CD1c-positive myeloid dendritic cell (primary cell): ENCODE measurements around the gene KLHDC4.

Experiments used
- DNase-seq: peaks from one replicate; pipeline ENCODE4 v3.0.0-alpha.2; 2016; ENCODE audit errors: extremely low spot score

The KLHDC4 gene

GRCh38 chr16:87698676-87699199, 67.0 kb downstream of the KLHDC4 start:
- DNase-seq: no peak

- no peak for DNase-seq
These were observed 67.5 kb downstream of the KLHDC4 start for GRCh38 chr16:87698241-87698640.

GRCh38 chr16:87697792-87698191, 68.0 kb downstream of the KLHDC4 start:
- no peak for DNase-seq

- DNase-seq: no peak
These were observed 68.5 kb downstream of the KLHDC4 start for GRCh38 chr16:87697256-87697655.

DNA sequence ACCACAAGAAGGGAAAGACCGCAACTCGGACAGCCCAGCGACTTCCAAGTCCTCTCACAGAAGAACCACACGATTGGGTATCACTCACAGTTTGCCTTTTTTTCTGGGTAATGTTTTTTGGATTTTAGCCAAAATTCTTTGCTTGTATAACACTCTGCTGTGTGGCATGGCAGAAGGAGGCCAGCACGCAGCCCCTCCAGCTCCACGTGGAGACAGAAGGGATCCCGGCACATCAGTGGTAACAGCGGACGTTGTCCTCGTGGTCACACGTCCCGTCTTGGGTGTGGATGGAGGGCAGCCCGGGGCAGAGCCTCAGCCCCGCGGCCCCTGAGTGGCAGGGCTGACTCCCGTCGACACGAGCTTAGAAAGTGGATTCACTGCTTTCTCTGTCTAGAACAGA, 69.1 kb downstream of the KLHDC4 start:
- no peak for DNase-seq

GRCh38 chr16:87695534-87695933, 70.3 kb downstream of the KLHDC4 start:
- DNase-seq: no peak

DNA sequence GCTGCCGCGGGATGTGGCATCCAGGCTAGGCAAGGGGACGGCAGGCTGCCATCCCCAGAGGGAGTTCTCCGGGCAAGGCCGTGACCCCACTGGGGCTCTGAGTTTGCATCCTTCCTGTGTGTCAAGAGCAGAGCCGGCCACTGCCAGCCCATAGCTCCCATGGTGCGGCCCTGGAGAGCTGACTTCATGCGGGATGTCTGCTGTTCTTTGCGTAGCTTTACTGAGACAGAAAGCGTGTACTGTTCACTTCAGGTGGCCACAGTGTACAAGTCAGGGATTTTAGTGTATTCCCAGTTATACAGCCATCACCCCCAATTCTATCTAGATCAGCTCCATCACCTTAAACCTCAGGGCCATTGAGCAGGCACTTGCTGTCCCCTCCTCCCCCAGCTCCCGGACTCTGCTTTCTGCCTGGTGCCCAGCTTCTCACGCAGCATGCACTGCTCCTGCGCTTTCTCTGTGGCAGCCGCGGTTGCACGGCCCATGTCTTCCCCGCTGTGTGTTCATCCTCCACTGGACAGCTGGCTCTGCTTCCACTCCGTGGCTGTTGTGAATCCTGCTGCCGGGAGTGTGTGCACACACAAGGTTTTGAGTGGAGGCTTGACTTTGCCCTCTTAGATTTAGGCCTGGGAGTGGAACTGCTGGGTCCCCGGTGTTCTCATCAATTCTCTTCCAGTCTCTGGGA, 71.2 kb downstream of the KLHDC4 start:
- no peak for DNase-seq

DNA sequence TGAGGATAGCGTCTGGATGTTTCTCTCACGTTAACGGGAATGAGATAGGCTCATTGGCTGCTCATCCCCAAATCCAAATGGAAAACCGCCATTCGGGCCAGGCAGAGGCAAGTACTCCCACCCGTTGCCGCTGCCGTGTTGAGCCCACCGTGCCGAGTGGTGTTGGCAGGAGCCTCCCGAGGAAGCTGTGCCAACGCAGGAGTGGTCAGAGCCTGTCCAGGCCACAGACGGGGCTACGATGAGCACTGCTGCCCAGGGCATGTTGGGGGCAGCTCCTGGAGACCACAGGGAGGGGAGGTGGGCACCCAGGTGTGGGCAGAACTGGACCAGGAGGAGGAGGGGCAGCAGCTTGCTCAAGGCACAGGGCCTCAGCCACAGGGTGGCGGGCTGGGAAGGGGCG, 72.0 kb downstream of the KLHDC4 start:
- DNase-seq: no peak

DNA sequence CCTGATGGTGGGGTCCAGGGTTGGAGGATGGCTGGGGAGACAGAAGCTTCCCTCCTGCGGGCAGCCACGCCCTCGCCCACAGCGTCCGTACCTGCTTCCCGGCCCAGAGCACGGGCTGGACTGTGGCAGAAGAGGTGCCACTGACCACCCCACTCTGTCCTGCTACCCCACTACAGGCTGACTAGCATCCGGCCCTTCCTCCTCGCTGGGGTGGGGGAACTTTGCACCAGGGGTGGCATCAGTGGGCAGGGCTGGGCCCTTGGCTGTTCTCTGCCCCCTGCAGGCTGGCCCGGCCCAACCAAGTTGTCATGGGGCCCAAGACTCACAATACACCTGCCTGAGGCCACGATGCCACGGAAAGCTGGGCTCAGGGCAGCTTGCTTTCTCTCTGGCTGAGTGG, 73.0 kb downstream of the KLHDC4 start:
- no peak for DNase-seq

- no peak for DNase-seq
These were observed 73.6 kb downstream of the KLHDC4 start for GRCh38 chr16:87692176-87692575.

- no peak for DNase-seq
These were observed 74.1 kb downstream of the KLHDC4 start for GRCh38 chr16:87691686-87692079.

GRCh38 chr16:87690911-87691685, 74.7 kb downstream of the KLHDC4 start:
- DNase-seq: no peak

DNA sequence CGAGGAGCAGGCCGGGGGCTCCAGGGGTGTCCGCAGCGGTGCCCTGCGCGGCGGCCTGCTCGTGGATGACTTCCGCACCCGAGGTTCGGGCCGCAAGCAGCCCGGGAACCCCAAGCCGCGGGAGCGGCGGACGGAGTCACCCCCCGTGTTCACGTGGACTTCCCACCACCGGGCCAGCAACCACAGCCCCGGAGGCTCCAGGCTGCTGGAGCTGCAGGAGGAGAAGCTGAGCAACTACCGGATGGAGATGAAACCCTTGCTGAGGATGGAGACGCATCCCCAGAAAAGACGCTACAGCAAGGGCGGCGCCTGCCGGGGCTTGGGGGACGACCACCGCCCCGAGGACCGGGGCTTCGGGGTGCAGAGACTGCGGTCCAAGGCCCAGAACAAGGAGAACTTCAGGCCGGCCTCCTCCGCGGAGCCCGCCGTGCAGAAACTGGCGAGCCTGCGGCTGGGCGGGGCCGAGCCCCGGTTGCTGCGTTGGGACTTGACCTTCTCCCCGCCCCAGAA, 75.8 kb downstream of the KLHDC4 start:
- no peak for DNase-seq

DNA sequence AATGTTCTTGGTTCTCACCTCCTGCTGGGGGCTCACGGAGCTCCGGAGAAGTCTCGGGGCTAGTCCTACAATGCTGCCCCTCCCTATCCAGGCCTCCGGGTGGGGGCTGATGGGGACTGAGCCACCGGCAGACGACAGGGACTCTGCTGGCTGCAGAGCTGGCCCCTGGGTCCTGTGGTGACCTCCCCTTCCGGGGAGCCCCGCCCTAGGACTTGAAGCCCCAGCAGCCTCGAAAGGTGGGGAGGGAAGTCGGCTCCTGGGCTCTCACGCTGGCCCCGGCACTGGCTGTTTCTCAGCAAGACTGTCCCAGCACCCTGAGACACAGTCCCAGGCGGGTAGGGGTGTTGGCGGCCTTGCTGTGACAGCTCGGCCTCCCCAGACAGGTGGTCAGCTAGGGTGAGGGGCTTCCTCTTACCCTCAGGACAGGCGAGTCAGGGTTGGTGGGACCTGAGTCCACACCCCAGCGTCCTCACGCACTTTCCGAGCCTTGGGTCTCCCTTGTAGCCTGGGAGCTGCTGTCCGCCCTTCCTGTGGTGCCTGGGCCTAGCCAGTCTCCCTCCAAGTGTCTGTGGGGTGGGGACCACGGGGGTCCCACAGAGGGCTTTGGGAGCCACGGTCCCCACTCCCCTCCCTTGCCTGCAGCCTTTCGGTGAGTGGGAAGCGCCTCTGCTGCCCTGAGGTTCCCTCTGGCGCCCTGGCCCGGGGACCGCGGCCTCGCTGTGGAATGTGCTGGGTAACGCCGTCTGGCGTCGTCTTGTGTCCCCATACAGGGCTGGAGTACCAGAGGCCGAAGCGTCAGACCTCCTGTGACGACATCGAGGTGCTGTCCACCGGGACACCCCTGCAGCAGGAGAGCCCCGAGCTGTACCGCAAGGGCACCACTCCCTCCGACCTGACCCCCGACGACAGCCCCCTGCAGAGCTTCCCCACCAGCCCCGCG, 76.6 kb downstream of the KLHDC4 start:
- no peak for DNase-seq

GRCh38 chr16:87687998-87688529, 77.7 kb downstream of the KLHDC4 start:
- no peak for DNase-seq

DNA sequence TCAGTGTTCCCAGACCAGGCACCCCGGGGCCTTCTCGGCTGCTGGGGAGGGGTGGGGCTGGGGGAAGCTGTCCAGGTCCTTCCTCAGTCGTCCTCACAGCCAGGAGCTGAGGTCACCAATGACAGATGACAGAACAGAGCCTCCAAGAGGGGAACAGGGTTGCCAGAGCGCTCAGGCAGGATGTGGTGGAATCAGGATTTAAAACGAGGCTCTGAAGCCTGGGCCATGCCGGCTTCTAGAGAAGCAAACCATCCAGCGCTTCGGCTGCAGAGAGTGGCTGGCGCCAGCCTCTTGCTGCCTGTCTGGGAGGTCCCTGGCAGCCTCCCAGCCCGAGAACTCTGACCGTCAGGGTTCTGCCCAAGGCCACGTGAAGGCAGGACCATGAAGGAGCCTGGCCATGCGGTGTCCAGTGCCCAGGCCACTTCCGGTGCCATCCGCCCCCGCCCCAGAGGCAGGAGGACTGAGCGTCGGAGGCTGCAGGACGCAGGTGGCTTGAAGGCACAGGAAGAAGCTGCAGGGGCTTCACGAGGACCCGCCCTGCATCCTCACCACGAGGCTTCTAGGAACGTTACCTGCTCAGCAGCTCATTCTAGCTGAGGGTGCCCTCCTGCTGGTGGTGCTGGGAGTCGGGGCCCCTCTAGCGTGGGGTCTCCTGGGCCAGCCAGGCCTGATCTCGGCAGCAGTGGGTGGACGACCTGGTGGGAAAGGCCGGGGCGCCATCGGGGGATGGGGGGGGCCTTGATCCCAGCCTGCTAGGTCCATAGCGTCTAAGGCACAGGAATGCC, 78.5 kb downstream of the KLHDC4 start:
- no peak for DNase-seq

DNA sequence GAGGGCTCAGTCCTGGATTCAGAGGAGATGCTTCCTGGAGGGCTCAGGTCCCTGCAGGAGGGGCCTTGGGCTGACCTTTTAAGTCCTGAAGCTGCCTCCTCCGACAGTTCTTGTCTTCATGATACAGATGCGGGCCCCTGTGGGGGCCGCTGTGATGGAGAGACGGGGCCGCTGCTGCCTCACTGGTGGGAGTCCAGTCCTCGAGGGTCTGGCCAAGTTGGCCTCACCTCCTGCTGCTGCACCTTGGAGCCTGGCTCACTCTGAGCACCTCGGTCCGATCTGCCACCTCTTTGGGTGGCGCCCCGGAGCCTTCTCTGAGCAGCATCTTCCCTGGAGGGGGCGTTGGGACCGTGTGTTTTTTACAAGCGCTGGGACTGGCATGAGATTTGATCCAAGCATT, 79.1 kb downstream of the KLHDC4 start:
- no peak for DNase-seq

DNA sequence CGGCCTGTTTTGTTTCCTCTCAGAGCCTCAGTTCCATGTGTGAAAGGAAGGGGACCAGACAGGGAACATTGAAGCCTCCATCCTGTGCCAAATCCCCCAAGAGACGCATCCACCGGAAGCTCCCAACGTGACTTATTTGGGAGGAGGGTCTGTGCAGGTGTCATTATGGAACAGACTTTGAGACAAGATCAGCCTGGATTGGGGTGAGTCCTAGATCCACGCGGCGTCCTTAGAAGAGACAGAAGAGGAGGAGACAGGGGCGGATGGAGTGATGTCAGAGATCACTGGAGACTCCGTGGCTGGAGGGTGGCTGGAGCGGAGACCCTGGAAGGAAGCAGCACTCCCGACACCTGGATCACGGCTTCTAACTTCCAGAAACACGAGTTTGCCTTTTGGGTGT, 80.0 kb downstream of the KLHDC4 start:
- no peak for DNase-seq

DNA sequence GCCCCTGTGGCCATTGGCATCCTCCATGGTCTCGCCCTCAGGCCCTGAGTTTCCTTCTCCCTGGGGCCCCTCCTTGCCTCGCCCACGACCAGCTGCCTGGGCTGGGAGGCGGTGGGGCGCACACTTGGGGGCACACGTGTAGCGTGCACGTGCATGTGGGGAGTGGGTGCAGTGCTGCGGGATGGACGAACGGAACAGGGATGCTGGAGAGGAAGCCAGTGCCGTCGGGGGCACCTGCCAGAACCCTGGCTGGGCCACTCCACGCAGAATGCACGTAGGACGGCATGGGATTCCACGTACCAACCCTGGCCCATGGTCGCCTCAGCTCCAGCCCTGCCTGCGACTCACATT, 80.4 kb downstream of the KLHDC4 start:
- DNase-seq: no peak

GRCh38 chr16:87684711-87685404, 80.9 kb downstream of the KLHDC4 start:
- DNase-seq: no peak
